Measurements from ENCODE around the gene HSH2D.
A peak's percentile ranks its signal among the peaks of the same experiment; 100 is the strongest.

The HSH2D gene

DNA sequence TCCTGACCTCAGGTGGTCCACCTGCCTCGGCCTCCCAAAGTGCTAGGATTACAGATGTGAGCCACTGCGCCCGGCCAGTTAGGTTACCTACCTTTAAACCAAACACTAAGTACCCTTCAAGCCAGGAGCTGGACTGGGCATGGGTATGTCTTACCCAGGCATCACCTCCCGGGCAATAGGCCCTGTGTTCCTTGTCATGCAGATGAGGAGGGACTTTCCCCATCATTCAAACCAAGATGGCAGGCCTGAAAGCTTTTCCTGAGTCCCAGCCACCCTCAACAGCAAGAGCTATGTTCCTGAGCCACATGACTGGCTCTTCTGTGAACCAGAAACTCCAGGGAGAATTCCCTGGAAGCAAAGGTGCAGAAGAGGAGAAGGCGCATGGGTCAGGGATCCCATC, 22.3 kb upstream of the HSH2D start:
- DNase-seq, result no peak

DNA sequence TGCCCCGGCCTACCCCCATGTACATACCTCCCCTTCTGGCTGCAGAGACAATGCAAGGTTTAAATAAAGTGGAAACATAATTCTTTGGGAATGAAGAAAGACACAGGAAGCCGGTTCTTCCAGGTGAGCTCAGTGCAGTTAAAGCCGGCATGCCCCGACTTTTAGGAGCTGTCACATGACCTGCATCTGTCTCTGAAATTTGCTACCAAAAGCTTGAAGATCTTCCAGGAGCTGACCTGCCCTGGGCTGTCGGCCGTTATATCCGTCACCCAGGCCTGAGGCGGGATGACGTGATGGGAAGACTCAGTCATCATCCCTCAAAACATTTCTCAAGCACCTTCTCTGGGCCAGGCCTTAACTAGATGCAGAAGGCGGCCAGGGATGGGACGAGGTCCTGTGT, 21.5 kb upstream of the HSH2D start:
- no peak for DNase-seq

DNA sequence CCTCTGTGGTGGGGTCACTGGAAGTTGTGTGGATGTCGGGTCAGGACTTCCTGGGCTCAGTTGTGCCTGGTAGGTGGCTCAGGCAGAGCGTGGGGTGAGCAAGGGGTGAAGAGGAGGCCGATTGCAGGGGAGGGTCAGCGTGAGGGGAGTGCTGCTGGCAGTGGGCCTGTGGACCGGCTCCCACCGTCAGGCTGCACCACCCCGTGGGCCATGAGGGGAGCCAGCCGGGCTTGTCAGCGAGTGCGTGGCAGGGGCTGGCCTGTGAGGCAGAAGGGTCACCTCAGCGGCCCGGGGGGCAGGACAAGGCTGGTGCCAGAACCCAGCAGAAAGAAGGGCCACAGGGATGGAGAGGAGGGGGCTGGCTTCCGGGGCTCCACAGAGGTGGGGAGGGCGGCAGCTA, 18.5 kb upstream of the HSH2D start:
- DNase-seq, result no peak

DNA sequence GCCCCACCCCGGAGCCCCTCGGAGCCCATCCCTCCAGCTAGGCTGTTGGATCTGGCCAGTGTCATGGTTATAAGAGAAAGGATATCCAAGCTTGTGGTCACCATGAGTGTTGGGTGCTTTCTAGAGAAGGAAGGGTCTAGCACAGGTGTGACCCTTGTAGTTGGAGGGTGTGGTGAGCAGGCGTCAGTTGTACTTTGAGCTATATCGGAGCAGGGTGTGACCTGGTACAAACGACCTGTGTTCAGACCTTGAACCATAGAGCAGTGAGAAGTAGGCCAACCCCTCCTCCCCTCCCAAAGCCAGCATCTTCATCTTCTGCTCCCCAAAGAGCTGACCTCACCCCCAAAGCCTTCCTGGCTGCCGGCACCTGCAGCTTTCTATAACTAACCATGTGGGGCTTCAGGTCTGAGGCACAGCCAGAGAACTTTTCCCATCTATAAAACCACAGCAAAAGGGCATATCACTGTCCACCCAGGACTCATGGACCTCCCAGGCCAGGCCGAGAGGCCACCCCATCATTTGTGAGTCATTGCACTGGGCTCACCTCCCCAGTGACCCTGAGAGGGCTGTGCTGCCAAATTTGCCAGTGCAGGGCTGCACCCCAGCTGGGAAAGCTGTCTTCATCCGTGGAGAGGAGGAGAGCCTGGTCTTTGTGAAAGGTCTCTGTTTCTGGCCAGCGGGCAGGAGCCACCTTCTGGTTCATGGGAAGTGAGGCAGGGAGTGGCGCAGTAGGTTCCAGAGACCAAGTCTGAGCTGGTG, 17.6 kb upstream of the HSH2D start:
- DNase-seq, result no peak

DNA sequence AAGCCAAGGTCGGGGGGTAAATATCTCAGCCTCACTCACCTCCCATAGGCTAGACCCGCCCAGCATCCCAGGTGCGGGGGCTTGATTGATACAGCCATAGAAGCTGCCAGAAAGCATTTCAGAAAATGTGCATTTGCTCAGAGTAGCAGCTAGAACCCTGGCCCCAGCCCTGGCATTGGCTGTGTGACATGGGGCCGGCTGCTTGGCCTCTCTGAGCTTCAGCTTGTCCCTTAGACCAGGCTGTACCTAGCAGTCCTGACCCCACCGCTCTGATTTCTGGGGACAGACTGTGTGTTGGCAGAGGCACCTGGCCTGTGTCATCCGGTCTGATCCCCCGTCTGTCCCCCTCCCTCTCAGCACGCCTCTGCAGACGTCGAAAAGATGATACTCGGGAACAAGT, 16.4 kb upstream of the HSH2D start:
- DNase-seq, result no peak

GRCh38 chr19:16127776-16128371, 15.6 kb upstream of the HSH2D start:
- DNase-seq, result no peak

DNA sequence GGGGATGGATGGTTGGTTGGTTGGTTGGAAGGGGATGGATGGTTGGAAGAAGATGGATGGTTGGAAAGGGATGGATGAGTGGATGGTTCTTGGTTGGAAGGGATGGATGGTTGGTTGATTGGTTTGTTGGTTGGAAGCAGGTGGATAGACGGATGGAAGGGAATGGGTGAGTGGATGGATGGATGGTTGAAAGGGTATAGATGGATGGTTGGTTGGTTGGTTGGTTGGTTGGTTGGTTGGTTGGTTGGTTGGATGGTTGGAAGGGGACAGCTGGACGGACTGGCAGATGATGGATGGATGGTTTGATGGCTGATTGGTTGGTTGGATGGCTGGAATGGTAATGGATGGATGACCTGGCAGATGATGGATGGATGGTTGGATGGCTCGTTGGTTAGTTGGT, 11.8 kb upstream of the HSH2D start:
- no peak for DNase-seq

DNA sequence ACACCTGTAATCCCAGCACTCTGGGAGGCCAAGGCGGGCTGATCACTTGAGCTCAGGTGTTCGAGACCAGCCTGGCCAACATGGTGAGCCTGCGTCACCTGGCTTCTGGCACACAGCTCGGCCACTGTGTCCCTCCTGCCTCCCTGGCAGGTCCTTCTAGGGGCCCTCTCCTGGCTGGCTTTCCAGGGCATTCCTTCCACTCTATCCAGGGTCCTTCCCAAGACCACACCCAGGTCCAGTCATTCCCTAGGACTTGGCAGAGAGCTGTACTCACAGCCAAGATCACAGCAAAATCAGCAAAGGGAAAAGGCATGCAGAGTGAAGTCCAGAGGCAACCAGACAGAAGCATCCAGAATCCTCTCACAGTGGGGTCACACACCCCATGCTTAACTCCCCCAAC, 9.7 kb upstream of the HSH2D start:
- no peak for DNase-seq

DNA sequence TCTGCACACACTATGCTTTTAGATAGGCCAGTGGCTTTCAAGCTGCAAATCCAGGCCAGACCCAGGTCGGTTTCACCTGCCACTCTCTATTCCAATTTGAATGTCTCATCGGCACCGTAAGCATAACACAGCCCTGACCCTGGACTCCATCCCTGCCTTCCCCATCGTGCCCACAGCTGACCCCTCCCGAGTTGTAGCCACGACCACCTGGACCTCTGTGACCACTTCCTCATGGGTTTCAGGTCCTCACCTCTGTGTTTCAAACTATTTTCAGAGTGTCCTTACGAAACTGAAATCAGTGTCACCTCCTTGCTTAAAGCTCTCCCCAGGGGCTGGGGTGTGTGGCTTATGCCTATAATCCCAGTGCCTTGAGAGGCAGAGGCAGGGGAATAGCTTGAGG, 9.0 kb upstream of the HSH2D start:
- no peak for DNase-seq

DNA sequence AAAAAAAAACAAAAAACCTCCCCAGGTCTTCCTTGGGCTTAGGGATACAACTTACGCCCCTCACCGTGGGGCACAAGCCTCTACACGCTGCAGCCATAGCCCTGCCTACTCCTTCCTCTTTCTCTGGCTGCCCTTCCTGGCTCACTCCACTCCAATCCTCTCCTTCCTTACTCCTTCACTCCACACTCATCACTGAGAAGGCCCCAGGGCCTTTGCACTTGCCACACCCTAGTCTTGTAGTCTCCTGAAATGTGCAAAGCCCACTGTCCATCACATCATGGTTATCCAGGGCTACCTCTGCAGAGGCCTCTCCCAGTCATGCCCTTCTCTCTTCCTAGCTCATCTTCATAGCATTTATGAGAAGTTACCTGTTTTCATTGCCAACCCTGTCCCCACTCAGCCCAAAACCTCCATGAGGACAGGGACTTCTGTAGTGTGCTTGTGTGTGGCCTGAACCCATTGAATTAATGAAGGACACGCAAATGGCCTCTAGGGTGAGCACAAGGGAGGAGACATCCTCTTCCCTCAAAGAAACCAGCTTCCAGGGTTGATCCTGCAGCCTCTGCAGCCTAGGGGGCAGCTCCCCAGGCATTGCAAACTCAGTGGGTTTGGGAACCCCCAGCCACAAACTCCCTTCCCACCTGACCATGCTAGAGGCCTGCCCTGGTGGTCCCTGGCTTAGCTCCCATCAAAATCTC, 7.9 kb upstream of the HSH2D start:
- DNase-seq, result no peak

- peak in 1 of 3 experiments; percentile 31 for DNase-seq
These were observed 7.1 kb upstream of the HSH2D start for GRCh38 chr19:16136185-16136999.

GRCh38 chr19:16139752-16140151, 3.7 kb upstream of the HSH2D start:
- DNase-seq, result no peak

DNA sequence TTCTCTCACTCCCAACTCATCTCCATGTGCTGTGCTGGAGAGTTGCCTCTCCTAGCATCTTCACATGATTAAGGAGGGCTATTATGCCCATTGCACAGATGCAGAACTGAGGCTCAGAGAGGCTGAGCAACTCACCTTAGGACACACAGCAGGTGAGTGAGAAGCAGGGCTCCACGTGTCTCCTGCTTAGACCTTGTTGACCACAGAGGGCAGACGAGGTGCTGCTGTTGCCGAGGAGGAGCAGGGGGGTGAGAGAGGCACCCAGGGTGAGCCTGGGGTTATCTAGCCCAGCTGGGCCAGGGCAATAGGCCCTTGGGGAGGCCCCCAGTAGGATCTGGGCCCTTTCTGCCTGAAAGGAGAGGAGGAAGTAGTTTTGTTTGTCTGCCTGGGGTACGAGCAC, 2.4 kb upstream of the HSH2D start:
- no peak for DNase-seq

DNA sequence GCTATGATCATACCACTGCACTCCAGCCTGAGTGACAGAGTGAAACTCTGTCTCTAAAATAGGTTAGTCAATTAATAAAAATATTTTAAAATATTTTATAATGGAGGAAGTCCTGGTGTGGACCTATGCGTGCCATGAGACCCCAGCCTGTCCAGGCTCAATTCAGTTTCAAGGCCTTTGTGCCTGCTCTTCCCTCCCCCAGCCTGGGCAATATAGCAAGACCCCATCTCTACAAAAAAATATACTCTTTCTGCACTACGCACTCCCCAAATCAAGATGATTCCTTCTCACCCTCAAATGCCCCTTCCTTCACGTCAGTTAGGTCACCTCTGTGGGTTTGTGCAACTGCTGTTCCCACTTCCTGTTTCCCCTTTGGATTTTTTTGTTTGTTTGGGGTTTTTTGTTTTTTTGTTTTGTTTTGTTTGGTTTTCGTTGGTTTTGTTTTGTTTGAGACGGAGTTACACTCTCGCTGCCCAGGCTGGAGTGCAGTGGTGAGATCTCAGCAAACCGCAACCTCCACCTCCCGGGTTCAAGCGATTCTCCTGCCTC, 1.4 kb upstream of the HSH2D start:
- DNase-seq, result no peak

DNA sequence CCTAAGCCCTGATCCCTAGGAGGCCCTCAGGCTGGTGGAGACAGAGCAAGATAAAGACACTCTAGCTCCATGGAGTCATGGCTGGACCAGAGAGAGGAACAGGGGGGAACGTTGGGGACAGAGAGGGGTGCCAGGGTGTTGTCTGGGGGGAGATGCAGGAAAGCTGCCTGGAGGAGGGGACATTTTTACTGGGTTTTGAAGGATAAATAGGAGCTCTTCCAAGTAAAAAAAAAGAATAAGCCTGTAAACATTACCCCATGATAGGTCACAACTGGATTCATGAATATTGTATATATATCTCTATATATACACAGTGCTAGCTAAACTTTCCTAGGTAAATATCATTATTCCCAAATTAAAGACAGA, 714 bp downstream of the HSH2D start:
- no peak for DNase-seq

DNA sequence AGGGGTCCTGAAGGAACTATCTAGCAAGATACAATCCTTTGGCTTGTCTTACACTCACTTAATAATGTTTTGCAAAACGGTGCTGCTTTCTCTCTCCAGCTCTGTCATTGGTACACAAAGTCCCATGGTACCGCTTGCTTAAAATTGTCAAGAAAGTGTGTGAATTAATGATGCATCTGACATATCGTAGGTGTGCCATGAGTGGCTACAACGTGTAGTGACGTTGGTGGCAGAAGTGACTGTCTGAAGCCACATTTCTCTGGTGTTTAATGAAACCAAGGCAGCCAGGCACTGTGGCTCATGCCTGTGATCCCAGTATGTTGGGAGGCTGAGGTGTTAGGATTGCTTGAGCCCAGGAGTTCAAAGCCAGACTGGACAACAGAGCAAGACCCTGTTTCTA, 2.6 kb downstream of the HSH2D start:
- no peak for DNase-seq

DNA sequence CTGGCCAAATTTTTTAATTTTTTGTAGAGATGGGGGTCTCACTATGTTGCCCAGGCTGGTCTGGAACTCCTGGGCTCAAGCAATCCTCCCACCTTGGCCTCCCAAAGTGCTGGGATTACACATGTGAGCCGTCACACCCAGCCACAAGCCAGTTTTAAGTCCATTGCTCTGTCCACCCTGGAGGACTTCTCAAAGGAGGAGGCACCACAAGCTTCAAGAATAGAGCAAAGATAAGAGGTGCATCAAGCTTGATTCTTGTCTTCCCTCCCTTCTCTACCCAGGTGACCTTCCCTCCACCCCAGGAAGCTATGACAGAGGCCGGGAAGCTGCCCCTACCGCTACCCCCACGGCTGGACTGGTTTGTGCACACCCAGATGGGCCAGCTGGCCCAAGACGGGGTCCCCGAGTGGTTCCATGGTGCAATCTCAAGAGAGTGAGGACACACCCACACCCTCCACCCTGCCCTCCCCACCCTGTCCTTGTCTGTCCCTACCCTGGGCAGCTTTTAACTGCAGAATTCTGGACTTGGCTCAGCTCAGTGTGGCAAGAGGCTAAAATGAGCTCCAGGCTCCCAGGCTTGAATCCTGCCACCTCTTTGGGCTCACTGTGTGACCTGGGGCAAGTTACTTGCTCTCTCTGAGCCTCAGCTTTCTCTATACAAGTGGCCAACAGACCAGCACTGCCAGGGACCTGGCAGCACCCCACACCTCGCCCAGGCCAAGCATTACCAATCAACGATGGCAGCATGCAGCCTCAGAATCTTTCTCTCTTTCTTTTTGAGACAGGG, 5.2 kb downstream of the HSH2D start:
- no peak for DNase-seq

- no peak for DNase-seq
These were observed 10.3 kb downstream of the HSH2D start for GRCh38 chr19:16153582-16154336.

DNA sequence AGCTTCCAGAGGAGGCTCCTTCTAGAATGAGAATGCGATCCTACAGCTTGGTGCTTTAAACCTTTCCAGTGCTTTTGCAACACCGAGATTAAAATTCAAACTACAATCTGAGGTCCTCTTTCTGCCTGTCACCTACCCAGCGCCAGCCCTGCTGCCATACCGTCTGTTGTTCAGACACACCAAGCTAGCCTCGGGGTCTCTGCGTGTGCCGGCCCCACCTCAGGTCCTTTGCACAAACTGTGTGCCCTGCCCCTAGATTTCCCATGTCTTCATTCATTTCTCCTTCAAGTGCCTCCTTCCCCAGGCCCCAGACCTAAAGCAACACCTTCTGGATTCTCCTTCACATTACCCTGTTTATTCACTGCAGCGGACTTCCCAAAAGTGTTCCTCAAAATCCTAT, 11.1 kb downstream of the HSH2D start:
- no peak for DNase-seq

DNA sequence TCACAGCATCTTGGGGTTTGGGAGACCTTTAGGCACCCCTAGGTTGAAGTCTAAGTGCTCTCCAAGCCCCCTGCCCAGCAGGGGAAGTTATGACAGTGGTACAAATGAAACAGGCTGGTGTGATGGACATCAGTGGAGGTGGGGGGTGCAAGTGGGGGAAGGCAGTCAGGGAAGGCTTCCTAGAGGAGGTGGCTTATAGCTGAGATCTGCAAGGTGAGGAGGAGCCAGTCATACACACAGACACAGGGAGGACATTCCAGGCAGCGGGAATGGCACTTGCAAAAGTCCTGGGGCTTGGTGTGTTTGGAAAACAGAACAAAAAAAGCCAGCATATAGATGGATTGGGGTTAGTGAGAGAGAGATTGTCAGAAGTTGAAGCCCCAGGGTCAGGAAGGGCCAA, 11.6 kb downstream of the HSH2D start:
- DNase-seq, result no peak

DNA sequence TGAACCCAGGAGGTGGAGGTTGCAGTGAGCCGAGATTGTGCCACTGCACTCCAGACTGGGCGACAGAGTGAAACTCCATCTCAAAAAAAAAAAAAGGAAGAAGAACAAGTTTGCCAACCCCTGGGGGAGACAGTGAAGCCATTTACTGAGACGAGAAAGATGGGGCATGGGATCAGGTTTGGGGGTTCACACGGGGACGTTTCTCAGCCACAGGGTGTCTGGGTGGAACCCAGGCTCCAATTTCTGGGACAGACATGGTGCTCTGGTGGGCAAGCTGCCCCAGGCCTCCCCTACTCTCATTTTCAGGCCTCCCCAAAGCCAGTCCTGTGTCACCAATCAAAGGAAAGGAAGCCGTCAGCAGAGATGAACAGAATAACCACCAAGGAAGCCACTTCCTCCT, 13.4 kb downstream of the HSH2D start:
- DNase-seq, result no peak

DNA sequence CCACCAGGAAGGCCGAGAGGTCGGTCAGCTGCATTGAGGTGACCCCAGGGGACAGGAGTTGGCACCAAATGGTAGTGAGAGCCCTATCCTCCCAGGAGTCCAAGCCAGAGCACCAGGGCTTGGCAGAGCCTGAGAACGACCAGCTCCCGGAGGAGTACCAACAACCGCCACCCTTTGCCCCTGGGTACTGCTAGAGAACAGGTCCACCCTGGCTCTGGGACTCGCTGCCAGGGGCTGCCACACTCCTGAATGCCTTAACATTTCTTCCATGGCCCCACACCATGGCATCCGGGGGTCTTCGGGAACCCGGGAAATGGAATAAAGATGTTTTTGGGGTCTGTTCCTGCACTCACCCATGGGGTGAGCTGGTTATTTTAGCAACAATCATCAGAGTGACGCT, 14.1 kb downstream of the HSH2D start:
- DNase-seq, result no peak
